Stimulated activated CD8-positive, alpha-beta memory T cell treated with anti-CD3 and anti-CD28 coated beads, Interleukin-7, amount 100 ng/mL, for 48 hours (primary cell): Measurements from ENCODE around the gene ARHGAP20.
A peak's percentile ranks its signal among the peaks of the same experiment; 100 is the strongest.

Experiments
- DNase-seq, 2 donors: peaks; one replicate each; pipeline ENCODE4 v3.0.0-alpha.2; 2020; ENCODE audit warnings: low read depth in 1 of 2; ENCODE audit errors: extremely low read depth in 1 of 2

ARHGAP20 gene, protein sequence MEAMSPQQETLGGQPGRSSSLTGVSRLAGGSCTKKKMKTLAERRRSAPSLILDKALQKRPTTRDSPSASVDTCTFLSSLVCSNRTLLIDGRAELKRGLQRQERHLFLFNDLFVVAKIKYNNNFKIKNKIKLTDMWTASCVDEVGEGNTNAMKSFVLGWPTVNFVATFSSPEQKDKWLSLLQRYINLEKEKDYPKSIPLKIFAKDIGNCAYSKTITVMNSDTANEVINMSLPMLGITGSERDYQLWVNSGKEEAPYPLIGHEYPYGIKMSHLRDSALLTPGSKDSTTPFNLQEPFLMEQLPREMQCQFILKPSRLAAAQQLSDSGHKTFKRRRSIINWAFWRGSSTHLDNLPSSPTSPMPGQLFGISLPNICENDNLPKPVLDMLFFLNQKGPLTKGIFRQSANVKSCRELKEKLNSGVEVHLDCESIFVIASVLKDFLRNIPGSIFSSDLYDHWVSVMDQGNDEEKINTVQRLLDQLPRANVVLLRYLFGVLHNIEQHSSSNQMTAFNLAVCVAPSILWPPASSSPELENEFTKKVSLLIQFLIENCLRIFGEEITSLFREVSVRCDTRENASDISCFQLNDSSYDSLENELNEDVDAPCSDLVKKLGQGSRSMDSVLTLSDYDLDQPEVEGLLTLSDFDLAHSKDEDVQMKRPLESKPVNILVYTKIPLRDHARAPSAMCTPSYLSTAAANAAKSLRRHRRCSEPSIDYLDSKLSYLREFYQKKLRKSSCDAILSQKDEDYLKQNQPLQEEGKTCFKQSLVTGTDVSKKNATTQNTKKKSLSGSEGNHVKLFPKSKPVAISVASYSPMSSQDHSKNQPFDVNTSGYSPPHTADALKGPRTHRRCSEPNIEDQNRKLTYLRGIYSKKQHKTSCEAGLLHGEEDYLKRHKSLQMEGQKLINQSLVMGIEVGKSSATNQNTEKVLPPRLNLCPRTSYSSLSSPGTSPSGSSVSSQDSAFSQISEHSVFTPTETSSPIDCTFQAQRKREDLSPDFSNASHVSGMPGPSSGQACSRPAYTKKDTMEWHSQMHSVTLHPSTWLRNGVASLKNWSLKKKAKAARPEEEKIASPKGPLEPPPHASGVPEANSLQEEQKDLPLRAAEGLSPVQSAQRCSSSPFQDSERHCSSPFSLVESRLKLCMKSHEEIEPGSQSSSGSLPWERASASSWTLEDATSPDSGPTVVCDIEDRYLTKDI

GRCh38 chr11:110711776-110712658 is at the start of gene ARHGAP20:
ARHGAP20 (minus strand) TSS chr11:110712437; CDS start chr11:110712231, 206 bp downstream.
- peak in 1 of 2 donors; percentile 27 for DNase-seq

GRCh38 chr11:110761991-110762390 is 49.8 kb upstream of the ARHGAP20 start:
- no peak for DNase-seq

DNA sequence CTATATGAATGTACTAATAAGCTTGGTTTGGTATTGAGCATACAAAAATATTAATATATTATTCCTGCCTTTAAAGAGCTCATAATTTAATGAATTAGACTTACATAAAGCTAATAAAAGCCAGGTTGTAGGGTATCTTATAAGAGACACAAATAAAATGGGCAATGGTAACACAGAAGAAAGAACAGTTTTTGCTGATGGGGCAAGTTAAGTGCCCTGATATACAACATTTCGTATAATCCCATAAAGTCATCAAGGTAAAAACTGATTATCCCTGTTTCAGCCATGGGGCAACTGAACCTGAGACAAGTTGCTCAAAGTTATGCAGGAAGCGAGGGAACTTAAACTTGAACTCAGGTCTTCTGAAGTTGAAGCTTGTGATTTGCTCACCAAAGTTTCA is 48.9 kb upstream of the ARHGAP20 start:
- no peak for DNase-seq

- no peak for DNase-seq
Measured at GRCh38 chr11:110759972-110760381, 47.7 kb upstream of the ARHGAP20 start.

GRCh38 chr11:110757962-110758755 is 45.9 kb upstream of the ARHGAP20 start:
- DNase-seq: no peak

DNA sequence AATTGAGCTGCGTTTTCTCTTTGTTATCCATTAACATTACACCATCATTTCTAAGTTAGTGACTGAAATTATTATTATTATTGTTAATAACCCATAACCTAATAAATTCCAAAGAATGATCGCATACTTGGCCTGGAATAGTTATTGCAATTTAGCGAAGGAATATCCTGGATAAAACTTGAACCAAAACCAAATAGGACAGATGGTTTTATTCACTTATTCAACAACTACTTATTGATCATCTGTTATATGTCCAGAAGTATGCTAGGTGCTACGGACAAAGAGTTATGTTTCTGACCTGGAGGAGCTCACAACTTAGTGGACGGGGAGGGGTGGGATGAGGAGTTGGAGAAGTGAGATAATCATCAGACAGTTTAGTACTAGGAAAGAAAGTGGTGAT is 44.8 kb upstream of the ARHGAP20 start:
- DNase-seq: no peak

GRCh38 chr11:110755941-110756340 is 43.7 kb upstream of the ARHGAP20 start:
- DNase-seq: no peak

GRCh38 chr11:110752890-110753289 is 40.7 kb upstream of the ARHGAP20 start:
- DNase-seq: no peak

- DNase-seq: no peak
Measured at GRCh38 chr11:110750100-110750499, 37.9 kb upstream of the ARHGAP20 start.

GRCh38 chr11:110747531-110747930 is 35.3 kb upstream of the ARHGAP20 start:
- no peak for DNase-seq

- DNase-seq: no peak
Measured at GRCh38 chr11:110738641-110739040, 26.4 kb upstream of the ARHGAP20 start.

DNA sequence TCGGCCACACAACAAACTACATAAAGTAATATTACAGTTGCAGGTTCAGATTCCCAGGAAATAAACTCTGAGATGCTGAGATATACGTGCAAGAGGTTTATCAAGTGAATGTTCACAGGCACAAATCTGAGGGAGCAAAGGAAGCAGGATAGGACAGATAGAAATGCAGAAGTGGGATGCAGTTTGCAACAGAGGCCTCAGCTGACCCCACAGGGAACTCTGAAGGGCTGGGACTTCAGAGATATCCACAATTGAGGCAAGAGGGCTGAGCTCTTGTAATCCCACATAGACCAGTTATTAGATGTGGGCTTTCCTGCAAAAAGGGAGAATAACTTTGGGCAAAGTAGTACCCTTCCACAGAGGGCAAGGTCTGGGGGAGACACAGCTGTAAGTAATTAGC is 25.4 kb upstream of the ARHGAP20 start:
- DNase-seq: no peak

- no peak for DNase-seq
Measured at GRCh38 chr11:110736171-110736553, 23.9 kb upstream of the ARHGAP20 start.

DNA sequence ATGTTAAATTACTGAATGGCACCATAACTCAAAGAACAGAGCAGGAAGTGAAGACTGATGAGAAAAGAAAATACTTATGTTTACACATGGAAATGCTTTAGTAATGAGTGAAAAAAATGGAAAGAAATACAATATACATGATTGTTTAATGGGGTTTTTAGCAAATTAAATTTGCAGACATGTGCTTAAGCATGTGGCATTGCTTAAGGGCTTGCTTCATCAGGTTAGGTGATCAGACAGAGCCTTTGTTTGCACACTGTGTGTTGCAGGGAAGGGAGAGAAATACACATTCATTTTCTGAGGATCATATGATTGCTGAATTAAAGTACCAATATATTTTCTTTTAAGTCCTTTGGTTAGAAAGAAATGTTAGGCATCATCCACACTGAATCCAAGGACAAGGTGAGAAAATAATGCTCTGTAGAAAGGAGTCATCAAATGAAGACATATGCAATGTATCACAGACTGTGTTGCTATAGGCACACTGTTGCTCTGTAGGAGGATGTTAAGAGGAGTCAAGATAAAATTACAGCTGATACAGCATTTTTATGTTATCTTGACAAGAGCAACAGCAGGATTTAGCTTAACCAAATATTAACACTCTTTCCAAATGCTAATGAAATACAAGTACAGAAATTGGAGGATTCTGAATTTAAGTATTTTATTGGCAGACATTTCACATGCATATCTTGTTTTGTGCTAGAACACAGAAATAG is 23.4 kb upstream of the ARHGAP20 start:
- no peak for DNase-seq

- no peak for DNase-seq
Measured at GRCh38 chr11:110734790-110735189, 22.6 kb upstream of the ARHGAP20 start.

GRCh38 chr11:110730773-110731172 is 18.5 kb upstream of the ARHGAP20 start:
- no peak for DNase-seq

GRCh38 chr11:110728883-110729282 is 16.6 kb upstream of the ARHGAP20 start:
- no peak for DNase-seq

GRCh38 chr11:110728476-110728875 is 16.2 kb upstream of the ARHGAP20 start:
- no peak for DNase-seq

- DNase-seq: no peak
Measured at GRCh38 chr11:110724358-110724757, 12.1 kb upstream of the ARHGAP20 start.
